Pancreas (tissue), 10 donors: Measurements from ENCODE around the gene TM2D3. TPM values are rescaled to one million over a fixed set of nuclear protein-coding genes. Genes with fewer than 3 reads are reported as not detected.

Experiments used
- ATAC-seq, 4 donors: fragments of 200-7000 bp; cut with Tn5 transposase; one replicate each; pipeline versions ENCODE4 v1.8.0 to v1.9.1; 2020; ENCODE audit warnings: mild to moderate bottlenecking in 4 of 4, moderate library complexity in 4 of 4
- DNase-seq, 6 donors: peaks; one replicate each; pipeline ENCODE4 v3.0.0-alpha.2; 2020
- FAIRE-seq: peaks from 2 replicates; lab custom pipeline; 2012; peaks lifted over from hg19 to GRCh38; lab: Jason Lieb, UNC
- H3K27ac ChIP-seq, 4 donors: fragments of 200-600 bp; sonication (generic); 1 replicate in 3 of 4; 2 replicates in 1 of 4; pipeline versions ENCODE4 v1.5.0 to v1.8.0; 2020
- H3K27me3 ChIP-seq, 4 donors: fragments of 200-600 bp; one replicate each; pipeline ENCODE4 v1.8.0; 2021
- H3K36me3 ChIP-seq, 3 donors: fragments of 200-600 bp; sonication (generic) in 1 of 3; one replicate each; pipeline versions ENCODE4 v1.5.0 to v1.8.0; 2020 to 2021
- H3K4me1 ChIP-seq, 3 donors: fragments of 200-600 bp; one replicate each; pipeline ENCODE4 v1.8.0; 2021
- H3K4me3 ChIP-seq, 4 donors: fragments of 200-600 bp; sonication (generic) in 2 of 4; one replicate each; pipeline versions ENCODE4 v1.5.0 to v1.8.0; 2020 to 2021
- H3K9me3 ChIP-seq, 4 donors: fragments of 200-600 bp; one replicate each; pipeline ENCODE4 v1.8.0; 2021
- WGBS, 2 donors: extraction: QIAGEN DNeasy Blood & Tissue Kit; methylation state at CpG; one replicate each; pipeline ENCODE4 v1.1.7; 2013; 5-methylcytosine and 5-hydroxymethylcytosine counted together
- intact Hi-C, 3 donors: fragments of 100-400 bp; cut with DNase I; formaldehyde crosslinking; loops; one replicate each; pipeline versions ENCODE4 v1.11.1 to v1.14.2; 2022
- polyA plus RNA-seq, 2 donors: library from polyadenylated mRNA; stranded (reverse); fragments of 200-250 nt; gene quantifications; one replicate each; pipeline ENCODE4 v1.2.3, GENCODE V29; 2013
- total RNA-seq, 6 donors: library from RNA; stranded (reverse); fragmentation: NEBNext Ultra II Directional in 4 of 6; extraction: Animal tissue kit (Norgen Biotek cat#: 25700) in 4 of 6; gene quantifications; one replicate each; pipeline versions ENCODE4 v1.2.1 to v1.2.4, GENCODE V29; 2021 to 2023
- TF ChIP-seq, protein P1 (sequence below), 4 donors: fragments of 200-600 bp; sonication (generic) in 3 of 4; IDR thresholded peaks; one replicate each; pipeline versions ENCODE4 v1.5.0 to v1.8.0; 2021; ENCODE audit warnings: antibody characterized with exemption in 4 of 4
- donor health status: healthy with polysubstance abuse.
- donor health status: DM: no; HTN: no; CAD: no; lungs with moderate emphysema.
- donor health status: DM: no; HTN: no; CAD: no.
- donor health status: control.
- donor health status: control.
- donor health status: Bipolar disorder and iron deficiency.
- donor health status: DM: yes; HTN: yes; CAD: no.
- donor health status: DM: no; HTN: no; CAD: no.
- donor health status: DM: no; HTN: no; CAD: no.
- donor health status: DM: yes; HTN: yes; CAD: no.

The TM2D3 gene
- total and polyA plus RNA-seq, 8 donors: 16.0 to 42.8 (median 20.2) TPM

DNA sequence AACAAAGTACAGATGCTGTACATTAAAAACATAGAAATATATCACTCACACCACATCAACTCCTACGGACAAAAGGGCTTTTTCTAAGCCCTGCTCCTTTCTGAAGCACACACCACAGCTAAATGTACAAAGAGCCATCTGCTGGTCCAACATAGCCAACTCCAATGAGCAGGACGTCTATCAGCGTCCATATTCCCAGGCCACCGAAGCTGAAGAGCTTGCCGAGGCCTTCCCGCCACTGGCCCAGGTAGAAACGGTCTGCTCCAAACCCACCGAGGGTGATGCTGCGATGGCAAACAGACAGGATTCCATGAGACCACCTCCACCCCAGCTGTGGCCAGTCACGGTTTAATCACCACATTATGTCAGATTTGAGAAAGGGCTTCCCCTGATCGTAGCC is 9.8 kb downstream of the TM2D3 start:
- FAIRE-seq: no peak
- H3K36me3 ChIP-seq: peaks cover 0 to 41% (median 10%) of the 10 kb centered on the region in 3 donors
- no peak for ATAC-seq
- no peak for DNase-seq
- no peaks in the 10 kb centered on the region for H3K4me1 ChIP-seq
- intact Hi-C loops: loop anchor here in 1 of 3 donors (10.0 kb wide), 1 partner anchor 338 kb away; no protein-coding TSS in a partner anchor
- H3K27ac ChIP-seq: no peak overlapping the region
- WGBS, 2 donors: 70% methylated on average over 10 to 11 of the region's 11 CpGs
- TF ChIP-seq, protein P1, sequence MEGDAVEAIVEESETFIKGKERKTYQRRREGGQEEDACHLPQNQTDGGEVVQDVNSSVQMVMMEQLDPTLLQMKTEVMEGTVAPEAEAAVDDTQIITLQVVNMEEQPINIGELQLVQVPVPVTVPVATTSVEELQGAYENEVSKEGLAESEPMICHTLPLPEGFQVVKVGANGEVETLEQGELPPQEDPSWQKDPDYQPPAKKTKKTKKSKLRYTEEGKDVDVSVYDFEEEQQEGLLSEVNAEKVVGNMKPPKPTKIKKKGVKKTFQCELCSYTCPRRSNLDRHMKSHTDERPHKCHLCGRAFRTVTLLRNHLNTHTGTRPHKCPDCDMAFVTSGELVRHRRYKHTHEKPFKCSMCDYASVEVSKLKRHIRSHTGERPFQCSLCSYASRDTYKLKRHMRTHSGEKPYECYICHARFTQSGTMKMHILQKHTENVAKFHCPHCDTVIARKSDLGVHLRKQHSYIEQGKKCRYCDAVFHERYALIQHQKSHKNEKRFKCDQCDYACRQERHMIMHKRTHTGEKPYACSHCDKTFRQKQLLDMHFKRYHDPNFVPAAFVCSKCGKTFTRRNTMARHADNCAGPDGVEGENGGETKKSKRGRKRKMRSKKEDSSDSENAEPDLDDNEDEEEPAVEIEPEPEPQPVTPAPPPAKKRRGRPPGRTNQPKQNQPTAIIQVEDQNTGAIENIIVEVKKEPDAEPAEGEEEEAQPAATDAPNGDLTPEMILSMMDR (IDR thresholded peaks at IDR 0.05): no peak
- no peaks in the 10 kb centered on the region for H3K27me3 ChIP-seq
- no peak overlapping the region for H3K4me3 ChIP-seq
- no peaks in the 10 kb centered on the region for H3K9me3 ChIP-seq

DNA sequence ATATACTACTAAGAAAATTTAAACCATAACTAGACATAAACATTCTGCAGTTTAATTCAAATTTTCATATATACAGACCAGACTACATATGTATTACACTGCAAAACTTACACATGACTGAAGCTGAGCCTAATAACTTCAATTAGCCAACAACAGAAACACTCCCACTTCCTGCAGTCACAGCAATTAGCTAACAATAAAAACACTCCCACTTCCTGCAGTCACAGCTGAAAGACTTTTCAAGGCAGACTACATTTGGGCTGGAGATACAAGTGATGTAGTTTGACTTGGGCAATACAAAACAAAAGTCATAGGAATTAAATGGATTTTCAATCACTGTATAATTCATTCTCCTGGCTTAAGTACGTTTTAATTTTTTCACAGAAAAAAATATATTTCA is 10.3 kb downstream of the TM2D3 start:
- ATAC-seq: peak in 3 of 4 donors; percentile 23 to 61 (median 34)
- Histone ChIP-seq H3K4me1 (no peaks in the 10 kb centered on the region), H3K27me3 (no peaks in the 10 kb centered on the region), H3K36me3 (peaks cover 0 to 41% (median 10%) of the 10 kb centered on the region in 3 donors), H3K9me3 (no peaks in the 10 kb centered on the region), H3K27ac (peak overlapping the region in 1 of 4 donors; percentile 10), H3K4me3 (no peak overlapping the region)
- 65 to 72% methylated on average over 1 of the region's 1 CpG for WGBS, 2 donors
- FAIRE-seq: peak; percentile 56
- TF ChIP-seq, protein P1 (IDR thresholded peaks at IDR 0.05): no peak
- no peak for DNase-seq
- intact Hi-C loops: loop anchor here in 1 of 3 donors (10.0 kb wide), 1 partner anchor 337 kb away; no protein-coding TSS in a partner anchor

DNA sequence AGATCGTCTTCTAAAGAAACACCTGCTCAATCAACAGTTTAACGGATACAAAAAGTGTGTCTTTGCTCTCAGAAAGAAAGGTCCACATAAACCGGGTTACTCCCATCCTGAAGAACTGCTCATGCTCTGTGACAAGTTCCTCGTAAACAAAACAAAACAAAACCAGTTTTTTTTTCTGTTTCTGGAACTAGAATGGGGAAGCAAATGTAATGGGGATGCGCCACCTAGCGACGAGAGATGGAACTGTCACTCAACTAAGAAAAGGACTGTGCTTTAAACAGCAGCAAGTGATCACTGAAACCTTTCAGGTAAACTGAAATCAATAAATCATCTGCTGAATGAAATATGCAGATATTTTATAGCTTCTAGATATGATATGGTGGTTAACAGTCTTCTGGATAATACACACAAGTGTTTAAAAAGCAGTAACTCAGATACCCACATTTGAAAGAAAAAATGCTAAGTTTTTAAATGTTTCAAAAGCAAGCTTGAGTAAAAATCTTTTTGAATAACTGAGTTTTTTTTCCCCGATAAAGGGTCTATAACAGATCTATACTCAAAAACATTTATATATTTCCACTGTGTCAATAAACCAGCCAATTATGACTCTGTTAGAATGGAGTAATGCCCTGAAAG is 10.9 kb downstream of the TM2D3 start:
- peak; percentile 92 for FAIRE-seq
- intact Hi-C loops: loop anchor here in 1 of 3 donors (10.0 kb wide), 1 partner anchor 336 kb away; no protein-coding TSS in a partner anchor

DNA sequence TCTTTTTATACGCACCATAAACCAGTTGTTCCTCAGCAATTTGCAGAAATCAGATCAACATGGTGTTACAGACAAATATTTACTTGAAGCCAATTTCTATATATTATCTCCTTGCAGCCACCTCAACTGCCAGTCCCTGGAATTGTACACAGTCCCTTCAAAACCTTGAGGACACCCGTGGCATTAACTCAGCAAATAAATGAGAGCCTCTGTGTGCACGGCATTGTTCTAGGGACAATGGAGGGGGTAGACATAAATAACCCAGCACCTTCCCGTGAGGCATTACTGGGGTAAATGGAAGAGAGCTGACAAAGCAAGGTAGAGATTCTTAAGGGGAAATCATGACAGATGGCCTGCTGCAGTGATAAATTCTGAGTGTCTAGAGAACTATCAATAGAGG is 12.5 kb downstream of the TM2D3 start:
- Histone ChIP-seq H3K9me3 (no peaks in the 10 kb centered on the region), H3K4me3 (no peak overlapping the region), H3K27ac (no peak overlapping the region), H3K27me3 (no peaks in the 10 kb centered on the region), H3K4me1 (no peaks in the 10 kb centered on the region), H3K36me3 (peaks cover 0 to 25% (median 2%) of the 10 kb centered on the region in 3 donors)
- no peak for FAIRE-seq
- intact Hi-C loops: loop anchor here in 2 of 3 donors (5.0 to 10.0 kb wide), 2 partner anchors 332 to 335 kb away; no protein-coding TSS in a partner anchor
- DNase-seq: no peak
- TF ChIP-seq, protein P1 (IDR thresholded peaks at IDR 0.05): no peak
- WGBS, 2 donors: 74 to 77% methylated on average over 4 of the region's 4 CpGs
- ATAC-seq: no peak

More for the DNA sequence above, 10.9 kb downstream of the TM2D3 start:
- DNase-seq: peak in 4 of 6 donors; percentile 19 to 77 (median 60)
- Histone ChIP-seq H3K27ac (peak overlapping the region in 1 of 4 donors; percentile 10), H3K4me3 (no peak overlapping the region), H3K9me3 (no peaks in the 10 kb centered on the region), H3K4me1 (no peaks in the 10 kb centered on the region), H3K36me3 (peaks cover 0 to 40% (median 10%) of the 10 kb centered on the region in 3 donors), H3K27me3 (no peaks in the 10 kb centered on the region)
- TF ChIP-seq, protein P1 (IDR thresholded peaks at IDR 0.05): peak; percentile 84 to 92 (median 88)
- WGBS, 2 donors: 28 to 29% methylated on average over 8 of the region's 8 CpGs
- ATAC-seq: peak; percentile 48 to 89 (median 86)
